GM18507 (cell line): ENCODE measurements around the gene TRMU.

ENCODE experiments used
- DNase-seq: peaks from one replicate; pipeline ENCODE4 v3.0.0; 2011; ENCODE audit warnings: low read depth; ENCODE audit not compliant: insufficient read length; ENCODE audit errors: extremely low spot score
- FAIRE-seq: peaks from 2 replicates; lab custom pipeline; 2011; peaks lifted over from hg19 to GRCh38; lab: Jason Lieb, UNC

The TRMU gene

GRCh38 chr22:46329616-46330015 lies 5.9 kb upstream of the TRMU start:
- DNase-seq (no peak), FAIRE-seq (no peak)

- FAIRE-seq (no peak), DNase-seq (no peak)
Measured at GRCh38 chr22:46330426-46330825, 5.1 kb upstream of the TRMU start.

DNA sequence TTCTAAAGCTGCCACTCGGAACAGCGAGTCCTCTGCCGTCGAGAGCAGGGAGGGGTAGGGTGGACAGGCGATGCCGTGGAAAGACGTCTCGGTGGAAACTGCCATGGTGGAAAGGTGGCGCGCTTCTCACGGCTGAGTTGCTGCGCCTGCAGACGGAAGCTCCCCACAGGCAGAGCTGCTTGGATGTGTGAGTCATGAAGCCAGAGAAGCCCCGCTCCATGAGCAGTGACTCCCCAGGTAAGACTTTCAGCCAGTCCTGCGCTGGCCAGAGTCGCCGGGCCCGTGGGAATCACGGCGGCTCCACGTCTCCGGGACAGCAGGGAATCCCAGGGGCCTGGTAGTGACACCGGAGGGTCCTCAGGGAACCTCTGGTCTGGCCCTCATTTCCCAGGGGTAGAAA lies 4.0 kb upstream of the TRMU start:
- FAIRE-seq (no peak), DNase-seq (no peak)

DNA sequence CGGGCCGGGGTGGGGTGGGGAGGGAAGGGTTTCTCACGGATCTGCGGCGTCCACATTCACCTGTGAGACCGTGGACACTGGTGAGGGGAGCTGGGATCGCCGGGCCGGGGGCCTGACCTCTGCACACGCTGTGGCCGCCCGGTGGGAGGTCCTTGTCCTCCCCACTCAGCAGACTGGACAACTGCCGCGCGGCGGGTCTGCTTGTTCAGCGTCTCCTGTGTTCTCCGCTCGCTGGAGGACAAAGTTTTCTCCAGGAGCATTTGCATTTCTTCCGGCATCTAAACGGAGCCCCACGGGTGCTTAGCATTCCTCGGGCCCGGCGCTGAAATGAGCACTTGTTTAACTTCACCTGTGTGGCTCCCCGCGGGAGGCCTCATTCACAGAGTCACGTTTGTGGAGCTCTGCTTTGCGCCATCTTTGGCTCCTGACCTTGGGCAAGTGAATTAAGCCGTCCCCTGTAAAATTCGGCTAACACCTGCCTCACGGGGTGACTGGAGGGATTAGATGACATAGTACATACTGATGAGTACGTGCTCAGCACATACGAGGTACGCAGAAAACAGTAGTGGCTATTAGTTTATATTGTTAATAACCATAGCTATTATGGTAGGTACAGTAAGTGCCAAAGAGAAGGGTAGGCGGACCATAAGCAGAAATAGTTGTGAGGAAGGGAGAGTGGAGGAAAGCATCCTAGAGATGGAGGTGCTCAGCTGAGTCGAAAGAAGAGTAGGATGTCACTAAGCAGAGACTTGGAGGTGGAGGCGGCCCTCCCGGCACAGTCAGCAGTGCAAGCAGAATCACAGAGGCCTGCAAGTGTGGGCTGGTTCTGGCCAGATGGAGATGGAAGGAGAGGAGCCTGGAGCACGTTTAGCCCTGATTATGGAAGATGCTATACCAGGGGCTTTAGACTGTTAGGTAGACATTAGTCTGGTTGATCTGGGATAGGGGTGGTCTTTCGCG lies 885 bp downstream of the TRMU start:
- FAIRE-seq (no peak), DNase-seq (no peak)

GRCh38 chr22:46337870-46338269 lies 2.4 kb downstream of the TRMU start:
- FAIRE-seq = no peak

DNA sequence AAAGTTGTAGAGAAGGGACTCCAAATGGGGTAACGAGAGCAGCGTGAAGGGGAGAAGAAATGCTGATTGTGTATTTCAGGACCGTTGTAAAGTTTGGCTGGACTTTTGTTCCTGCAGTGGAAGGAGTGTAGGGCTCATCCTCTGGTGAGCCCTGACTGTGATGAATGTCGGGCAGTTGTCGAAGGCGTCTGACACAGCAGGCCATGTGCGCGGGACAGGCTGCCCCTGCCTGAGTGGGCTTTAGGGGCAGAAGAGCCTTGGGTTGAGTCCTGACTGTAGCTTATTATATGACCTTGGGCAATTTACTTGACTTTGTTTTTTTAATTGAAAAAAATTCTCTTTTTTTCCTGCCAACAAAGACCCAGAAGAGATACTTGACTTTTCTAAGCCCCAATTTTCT lies 3.1 kb downstream of the TRMU start:
- FAIRE-seq (no peak), DNase-seq (no peak)

More at GRCh38 chr22:46337870-46338269, 2.4 kb downstream of the TRMU start:
- DNase-seq = no peak

GRCh38 chr22:46339956-46340355 lies 4.4 kb downstream of the TRMU start:
- no peak for FAIRE-seq
- DNase-seq = no peak

GRCh38 chr22:46340676-46341075 lies 5.2 kb downstream of the TRMU start:
- DNase-seq = no peak
- FAIRE-seq = no peak

DNA sequence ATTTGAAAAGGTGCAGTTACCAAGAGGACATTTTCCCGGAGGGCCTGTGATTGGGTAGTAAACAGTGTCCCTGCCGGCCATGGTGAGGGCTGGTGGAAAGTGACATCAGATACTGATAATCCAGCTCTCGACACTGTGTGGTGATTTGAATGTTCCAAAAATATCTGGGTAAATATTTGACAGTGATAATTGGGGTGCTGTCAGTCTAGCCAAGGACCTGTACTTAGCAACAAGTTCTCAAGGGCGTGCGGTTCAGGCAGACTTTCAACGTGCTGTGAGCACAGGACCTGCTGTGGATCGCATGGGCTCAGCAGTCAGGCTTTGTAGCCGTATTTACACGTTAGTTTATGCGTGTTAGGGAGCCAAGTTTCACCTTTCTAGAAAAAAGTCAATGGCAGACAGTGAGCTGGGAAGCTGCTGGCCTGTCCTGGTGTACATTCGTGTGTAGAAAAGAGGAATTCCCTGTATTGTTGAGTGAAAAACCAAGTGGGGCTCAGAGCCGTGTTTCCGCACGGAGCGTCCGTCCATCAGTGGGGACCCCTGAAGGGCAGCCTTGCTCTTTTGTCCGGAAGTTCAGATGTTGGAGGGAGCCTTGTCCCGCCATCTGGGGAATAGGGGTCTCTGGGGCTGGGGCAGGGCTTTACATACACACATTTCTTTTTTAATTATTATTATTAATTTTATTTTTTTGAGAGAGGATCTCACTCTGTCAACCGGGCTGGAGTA lies 11.3 kb downstream of the TRMU start:
- FAIRE-seq = no peak
- no peak for DNase-seq

DNA sequence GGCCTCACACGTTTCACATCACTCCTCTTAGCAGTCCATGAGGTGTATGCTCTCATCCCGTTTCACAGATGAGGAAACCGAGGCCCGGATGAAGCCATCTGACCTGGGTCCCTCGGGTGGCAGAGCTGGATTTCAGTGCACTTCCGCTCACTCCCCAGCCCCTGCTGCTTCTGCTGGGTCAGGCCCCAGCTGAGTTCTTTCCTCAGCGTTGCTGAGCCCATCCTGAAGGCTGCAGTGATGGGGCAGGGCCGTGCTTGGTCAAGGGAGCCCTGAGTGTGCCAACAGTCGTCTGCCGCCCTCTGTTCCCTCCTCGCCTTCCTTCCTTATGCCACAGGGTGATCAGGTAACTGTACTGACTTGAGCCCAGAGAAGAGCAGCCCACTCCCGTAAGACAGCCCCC lies 12.1 kb downstream of the TRMU start:
- FAIRE-seq (no peak), DNase-seq (no peak)

DNA sequence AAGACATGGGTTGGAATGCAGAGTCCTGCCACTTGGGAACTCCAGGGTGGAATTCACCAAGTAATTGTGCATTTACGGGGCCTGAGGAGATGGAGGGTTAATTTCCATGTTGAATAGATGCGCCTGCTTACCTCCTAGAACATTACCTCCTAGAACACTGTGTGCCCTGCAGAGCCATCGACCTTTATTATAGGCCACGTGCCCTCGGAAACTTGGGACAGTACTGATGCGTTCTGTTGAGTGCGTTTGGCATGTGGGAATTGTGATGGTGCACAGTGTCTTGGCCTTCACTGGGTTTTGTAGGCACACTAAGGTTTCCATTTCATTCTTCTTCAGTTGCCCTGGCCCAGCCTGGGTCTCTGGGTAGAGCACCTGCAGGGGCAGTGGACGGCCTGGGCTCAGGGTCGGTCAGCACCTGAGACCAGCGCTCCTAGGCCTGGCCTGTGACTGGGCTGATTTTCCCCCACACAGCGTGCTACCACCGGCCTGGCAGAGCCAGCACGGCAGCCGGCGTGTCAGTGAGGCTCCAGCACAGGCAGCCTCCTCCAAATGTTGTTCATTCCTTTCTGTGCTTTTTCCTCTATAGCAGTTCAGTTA lies 12.7 kb downstream of the TRMU start:
- FAIRE-seq (no peak), DNase-seq (no peak)

DNA sequence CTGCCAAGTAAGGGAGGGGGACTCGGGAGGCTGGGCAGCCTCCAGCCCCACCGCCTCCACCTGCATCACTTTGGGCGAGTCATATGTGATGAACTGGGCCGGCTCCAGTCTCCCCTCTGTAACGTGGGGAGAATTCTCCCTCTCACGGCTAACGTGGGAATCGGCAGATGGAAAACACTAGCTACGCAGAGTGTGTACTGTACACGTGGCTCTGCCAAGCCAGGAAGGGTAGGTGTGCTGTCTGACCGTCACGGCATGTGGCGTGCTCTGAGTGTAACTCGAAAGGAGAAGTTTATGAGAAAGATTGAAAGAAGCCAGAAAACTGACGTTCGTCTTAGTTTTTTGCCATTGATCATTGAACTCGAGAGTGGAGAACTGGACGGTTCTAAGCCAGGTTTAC lies 13.7 kb downstream of the TRMU start:
- no peak for FAIRE-seq
- no peak for DNase-seq

- no peak for FAIRE-seq
- no peak for DNase-seq
Measured at GRCh38 chr22:46349681-46350080, 14.2 kb downstream of the TRMU start.

DNA sequence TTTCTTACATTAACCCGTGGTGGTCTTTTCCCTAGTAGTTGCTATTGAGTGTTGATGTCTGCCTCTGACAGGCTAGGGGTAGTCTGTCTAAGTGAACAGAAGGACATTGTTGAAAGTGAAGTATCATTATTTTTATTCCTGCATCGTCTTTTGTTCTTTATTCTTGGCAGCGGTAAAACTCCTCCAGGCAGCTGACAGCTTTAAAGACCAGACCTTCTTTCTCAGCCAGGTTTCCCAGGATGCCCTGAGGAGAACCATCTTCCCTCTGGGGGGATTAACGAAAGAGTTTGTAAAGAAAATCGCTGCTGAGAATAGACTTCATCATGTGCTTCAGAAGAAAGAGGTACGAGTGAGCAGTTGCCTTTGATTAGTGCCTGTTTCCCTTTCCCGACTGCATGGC lies 14.6 kb downstream of the TRMU start:
- no peak for DNase-seq
- FAIRE-seq = no peak

GRCh38 chr22:46350646-46351045 lies 15.1 kb downstream of the TRMU start:
- DNase-seq = no peak
- FAIRE-seq = no peak

- no peak for FAIRE-seq
- DNase-seq = no peak
Measured at GRCh38 chr22:46351131-46351735, 15.7 kb downstream of the TRMU start.

- no peak for FAIRE-seq
- DNase-seq = no peak
Measured at GRCh38 chr22:46351767-46352166, 16.3 kb downstream of the TRMU start.

GRCh38 chr22:46352276-46352675 lies 16.8 kb downstream of the TRMU start:
- FAIRE-seq (no peak), DNase-seq (no peak)

DNA sequence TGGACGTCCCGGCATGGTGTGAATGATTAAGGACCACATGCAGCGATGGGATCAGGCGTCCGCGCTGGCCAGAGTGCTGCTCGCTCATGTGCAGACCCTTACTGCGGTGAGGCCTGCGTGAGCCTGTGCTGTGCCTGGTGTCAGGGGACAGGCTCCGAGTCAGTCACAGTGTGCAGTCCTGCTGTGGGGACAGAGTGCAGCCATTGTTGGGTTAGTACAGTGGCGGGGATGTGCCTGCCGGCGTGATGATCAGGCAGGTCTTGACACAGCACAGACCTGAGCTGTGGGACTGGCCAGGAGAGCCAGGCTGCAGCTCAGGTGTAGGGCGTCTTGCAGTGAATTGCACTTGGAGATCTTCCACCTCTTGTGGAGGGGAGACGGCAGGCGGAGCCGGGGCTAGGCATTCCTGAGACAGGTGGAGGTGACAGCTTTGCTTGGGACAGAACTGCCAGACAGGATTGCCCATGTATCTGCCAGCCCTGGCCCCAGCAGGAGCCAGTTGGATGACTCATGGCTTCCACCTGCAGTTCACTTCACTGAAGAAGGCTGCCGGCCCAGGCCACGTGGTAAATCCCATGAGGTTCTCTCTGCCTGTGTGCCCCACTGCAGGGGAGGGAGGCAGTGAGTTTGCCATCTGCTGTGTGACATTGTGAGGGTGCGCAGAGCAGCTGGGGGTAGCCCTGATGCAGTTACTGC lies 17.3 kb downstream of the TRMU start:
- FAIRE-seq (no peak), DNase-seq (no peak)
